HG02571 (cell line): ENCODE results near the gene PSTPIP2.

ENCODE experiments used
- ATAC-seq: cut with Tn5 transposase; IDR thresholded peaks from one replicate; pipeline ENCODE4 v1.9.1; 2021; ENCODE audit warnings: mild to moderate bottlenecking, moderate library complexity; ENCODE audit not compliant: unreplicated experiment

Gene PSTPIP2

GRCh38 chr18:45939236-45939635 lies 132.8 kb downstream of the PSTPIP2 start:
- no peak for ATAC-seq

GRCh38 chr18:45938488-45938935 lies 133.5 kb downstream of the PSTPIP2 start:
- ATAC-seq = no peak

GRCh38 chr18:45935591-45936335 lies 136.3 kb downstream of the PSTPIP2 start:
- ATAC-seq = no peak
